Endothelial cell of coronary artery (primary cell): ENCODE results near the gene KCND1. TPM values are rescaled to one million over a fixed set of nuclear protein-coding genes. Genes with fewer than 3 reads are reported as not detected.

Experiments used
- total RNA-seq: library from RNA; depleted of rRNA; stranded (reverse); fragments of >200 nt; gene quantifications from 2 replicates; pipeline ENCODE4 v1.2.3, GENCODE V29; 2014

Gene KCND1
- total RNA-seq: 0.18 and 0.47 TPM in 2 replicates

GRCh38 chrX:48971249-48972219 is at the start of gene KCND1:
Gene KCND1, minus strand, starts transcription at chrX:48971844. Its CDS starts 1,573 bp downstream, at chrX:48970271.

GRCh38 chrX:49002091-49002935 is 30.7 kb upstream of the KCND1 start, which contains the start of gene GRIPAP1:
Gene GRIPAP1, minus strand, starts transcription at chrX:49002264. Its CDS starts 35 bp downstream, at chrX:49002229.

GRCh38 chrX:48957477-48957826 is 14.2 kb downstream of the KCND1 start, which contains the start of gene OTUD5:
Gene OTUD5, minus strand, starts transcription at chrX:48957607. Its CDS starts 37 bp downstream, at chrX:48957570.

GRCh38 chrX:48918643-48919340 is 52.9 kb downstream of the KCND1 start, which contains the start of gene PIM2:
Gene PIM2, minus strand, starts transcription at chrX:48919024. Its CDS starts 190 bp downstream, at chrX:48918834.

GRCh38 chrX:48911412-48912182 is 60.0 kb downstream of the KCND1 start, which contains the start of gene SLC35A2:
Gene SLC35A2, minus strand, starts transcription at chrX:48911646. Its CDS starts 10 bp downstream, at chrX:48911636.

Other genes with a start within 250 kb of the KCND1 start
- gene GLOD5, start 210.1 kb downstream of the KCND1 start, total RNA-seq: not detected in 2 replicates
- not detected in 2 replicates for gene GATA1, start 185.3 kb downstream of the KCND1 start, total RNA-seq
- gene HDAC6, start 169.8 kb downstream of the KCND1 start, total RNA-seq: 19.4 and 36.7 TPM in 2 replicates
- not detected in 2 replicates for gene ERAS, start 145.3 kb downstream of the KCND1 start, total RNA-seq
- not detected in 2 replicates for gene PCSK1N, start 136.2 kb downstream of the KCND1 start, total RNA-seq
- 16.2 and 18.1 TPM in 2 replicates for gene TIMM17B, start 74.1 kb downstream of the KCND1 start, total RNA-seq
- 88.2 and 121 TPM in 2 replicates for gene PQBP1, start 73.9 kb downstream of the KCND1 start, total RNA-seq
- 8.6 and 9.0 TPM in 2 replicates for gene SLC35A2, start 60.2 kb downstream of the KCND1 start, total RNA-seq
- 3.2 and 3.4 TPM in 2 replicates for gene PIM2, start 52.8 kb downstream of the KCND1 start, total RNA-seq
- gene OTUD5, start 14.2 kb downstream of the KCND1 start, total RNA-seq: 25.2 and 31.2 TPM in 2 replicates
- 34.0 and 34.5 TPM in 2 replicates for gene GRIPAP1, start 30.4 kb upstream of the KCND1 start, total RNA-seq
- gene TFE3, start 71.5 kb upstream of the KCND1 start, total RNA-seq: 16.4 and 22.4 TPM in 2 replicates
- gene CCDC120, start 87.2 kb upstream of the KCND1 start, total RNA-seq: 0.45 and 1.1 TPM in 2 replicates
- gene PRAF2, start 102.2 kb upstream of the KCND1 start, total RNA-seq: 3.2 and 4.8 TPM in 2 replicates
- 15.9 and 26.7 TPM in 2 replicates for gene WDR45, start 108.0 kb upstream of the KCND1 start, total RNA-seq
- 22.9 and 25.8 TPM in 2 replicates for gene GPKOW, start 151.9 kb upstream of the KCND1 start, total RNA-seq
- 0.27 and 1.0 TPM in 2 replicates for gene MAGIX, start 190.9 kb upstream of the KCND1 start, total RNA-seq
- 19.7 and 22.5 TPM in 2 replicates for gene PLP2, start 200.1 kb upstream of the KCND1 start, total RNA-seq
- gene PRICKLE3, start 214.5 kb upstream of the KCND1 start, total RNA-seq: 3.4 and 6.5 TPM in 2 replicates
- 0.09 and 0.28 TPM in 2 replicates for gene SYP, start 228.3 kb upstream of the KCND1 start, total RNA-seq